Body of pancreas (tissue), 4 donors: ENCODE data around the gene CD81.

ENCODE experiments used
- CTCF ChIP-seq, 7 experiments: fragments of 450-650 bp in 4 of 7; fragments of 200-600 bp in 3 of 7; sonication (generic) in 3 of 7; IDR thresholded peaks; one replicate each; pipeline ENCODE4 v1.5.1; 2016 to 2019; ENCODE audit warnings: antibody characterized with exemption in 7 of 7
- POLR2A ChIP-seq, 3 donors: fragments of 450-650 bp; IDR thresholded peaks; one replicate each; pipeline ENCODE4 v1.6.1; 2016; ENCODE audit warnings: antibody characterized with exemption in 3 of 3, mild to moderate bottlenecking in 2 of 3

GRCh38 chr11:2422461-2423156 is 45.5 kb downstream of the CD81 start:
- no peak for TF ChIP-seq CTCF (IDR thresholded peaks at IDR 0.05)
- no peak for TF ChIP-seq POLR2A (IDR thresholded peaks at IDR 0.05)
